ENCODE results near the gene LAMP1. TPM values are rescaled to one million over a fixed set of nuclear protein-coding genes. Genes with fewer than 3 reads are reported as not detected.
"Not testable (repeated sequence)": the region's sequence is repeated elsewhere in the genome, so short reads cannot be mapped to it uniquely, and the experiment has no call there.

LAMP1 gene
- total RNA-seq, 3 donors from 2014 or later (not counting 1 experiment from before 2014, with no cell fraction given) = 137 to 168 (median 159) TPM

GRCh38 chr13:113365583-113365970 is 68.5 kb downstream of the LAMP1 start:
- Mint-ChIP-seq H3K27ac (no peak overlapping the region), H3K27me3 (ENCODE audit: low read depth in 2 of 2) (peaks cover 15 to 17% of the 10 kb centered on the region in 2 donors), H3K4me3 (peak overlapping the region; percentile 74), H3K4me1 (no peaks in the 10 kb centered on the region), H3K9me3 (no peaks in the 10 kb centered on the region), H3K36me3 (no peaks in the 10 kb centered on the region)
- Histone ChIP-seq H3K4me1 (ENCODE audit: control insufficient read depth, insufficient read depth, low read length) (peaks cover 12% of the 10 kb centered on the region), H3K27me3 (ENCODE audit: control insufficient read depth, insufficient read depth, low read length) (peaks cover 17% of the 10 kb centered on the region), H3K27ac (ENCODE audit: low read length) (no peak overlapping the region), H3K4me3 (ENCODE audit: low read length) (no peak overlapping the region), H3K36me3 (ENCODE audit: control insufficient read depth, insufficient read depth, low read length) (no peaks in the 10 kb centered on the region), H3K9me3 (ENCODE audit: control insufficient read depth, insufficient read depth, low read length) (no peaks in the 10 kb centered on the region)
- TF ChIP-seq CTCF (IDR thresholded peaks at IDR 0.05) = no peak
- DNase-seq (no peak), ATAC-seq (no peak)
- intact Hi-C loops (cut with micrococcal nuclease) = no loop called here
- WGBS (ENCODE audit: insufficient coverage) = 93% methylated on average over 22 of the region's 22 CpGs

- no peak overlapping the region for H3K27ac ChIP-seq (ENCODE audit: low read length)
- H3K9me3 ChIP-seq (ENCODE audit: control insufficient read depth, insufficient read depth, low read length) = no peaks in the 10 kb centered on the region
- Mint-ChIP-seq H3K9me3 (no peaks in the 10 kb centered on the region), H3K4me3 (peak overlapping the region; percentile 74), H3K4me1 (no peaks in the 10 kb centered on the region), H3K36me3 (no peaks in the 10 kb centered on the region), H3K27me3 (ENCODE audit: low read depth in 2 of 2) (peaks cover 15 to 17% of the 10 kb centered on the region in 2 donors), H3K27ac (no peak overlapping the region)
- ATAC-seq (no peak), DNase-seq (no peak)
- intact Hi-C loops (cut with micrococcal nuclease) = no loop called here
- peaks cover 12% of the 10 kb centered on the region for H3K4me1 ChIP-seq (ENCODE audit: control insufficient read depth, insufficient read depth, low read length)
- H3K4me3 ChIP-seq (ENCODE audit: low read length) = no peak overlapping the region
- 92% methylated on average over 9 of the region's 9 CpGs for WGBS (ENCODE audit: insufficient coverage)
- TF ChIP-seq CTCF (IDR thresholded peaks at IDR 0.05) = no peak
- H3K27me3 ChIP-seq (ENCODE audit: control insufficient read depth, insufficient read depth, low read length) = peaks cover 17% of the 10 kb centered on the region
- H3K36me3 ChIP-seq (ENCODE audit: control insufficient read depth, insufficient read depth, low read length) = no peaks in the 10 kb centered on the region
Measured at GRCh38 chr13:113365971-113366588, 69.0 kb downstream of the LAMP1 start.

- DNase-seq (no peak), ATAC-seq (no peak)
- 87% methylated on average over 15 of the region's 15 CpGs for WGBS (ENCODE audit: insufficient coverage)
- intact Hi-C loops (cut with micrococcal nuclease) = no loop called here
- Histone ChIP-seq H3K4me3 (ENCODE audit: low read length) (no peak overlapping the region), H3K36me3 (ENCODE audit: control insufficient read depth, insufficient read depth, low read length) (no peaks in the 10 kb centered on the region), H3K27ac (ENCODE audit: low read length) (no peak overlapping the region), H3K27me3 (ENCODE audit: control insufficient read depth, insufficient read depth, low read length) (peaks cover 17% of the 10 kb centered on the region), H3K9me3 (ENCODE audit: control insufficient read depth, insufficient read depth, low read length) (no peaks in the 10 kb centered on the region), H3K4me1 (ENCODE audit: control insufficient read depth, insufficient read depth, low read length) (peaks cover 12% of the 10 kb centered on the region)
- Mint-ChIP-seq H3K27me3 (ENCODE audit: low read depth in 2 of 2) (peaks cover 15 to 16% of the 10 kb centered on the region in 2 donors), H3K4me3 (no peak overlapping the region), H3K4me1 (no peaks in the 10 kb centered on the region), H3K27ac (no peak overlapping the region), H3K9me3 (no peaks in the 10 kb centered on the region), H3K36me3 (no peaks in the 10 kb centered on the region)
- no peak for TF ChIP-seq CTCF (IDR thresholded peaks at IDR 0.05)
Measured at GRCh38 chr13:113367020-113367560, 70.1 kb downstream of the LAMP1 start.

- H3K27ac Mint-ChIP-seq = no peak overlapping the region
- H3K27me3 ChIP-seq (ENCODE audit: control insufficient read depth, insufficient read depth, low read length) = peaks cover 15% of the 10 kb centered on the region
- intact Hi-C loops (cut with micrococcal nuclease) = no loop called here
- no peak overlapping the region for H3K27ac ChIP-seq (ENCODE audit: low read length)
- H3K4me1 Mint-ChIP-seq = no peaks in the 10 kb centered on the region
- H3K9me3 ChIP-seq (ENCODE audit: control insufficient read depth, insufficient read depth, low read length) = no peaks in the 10 kb centered on the region
- no peaks in the 10 kb centered on the region for H3K9me3 Mint-ChIP-seq
- WGBS (ENCODE audit: insufficient coverage) = 78% methylated on average over 6 of the region's 6 CpGs
- H3K36me3 ChIP-seq (ENCODE audit: control insufficient read depth, insufficient read depth, low read length) = no peaks in the 10 kb centered on the region
- ATAC-seq (no peak), DNase-seq (no peak)
- peaks cover 12% of the 10 kb centered on the region for H3K4me1 ChIP-seq (ENCODE audit: control insufficient read depth, insufficient read depth, low read length)
- H3K27me3 Mint-ChIP-seq (ENCODE audit: low read depth in 2 of 2) = peaks cover 10% of the 10 kb centered on the region in 2 donors
- no peak overlapping the region for H3K4me3 Mint-ChIP-seq
- H3K36me3 Mint-ChIP-seq = no peaks in the 10 kb centered on the region
- TF ChIP-seq CTCF (IDR thresholded peaks at IDR 0.05) = no peak
- no peak overlapping the region for H3K4me3 ChIP-seq (ENCODE audit: low read length)
Measured at GRCh38 chr13:113367771-113368170, 70.7 kb downstream of the LAMP1 start.

GRCh38 chr13:113368353-113368752 is 71.3 kb downstream of the LAMP1 start:
- H3K9me3 ChIP-seq (ENCODE audit: control insufficient read depth, insufficient read depth, low read length); H3K4me3 ChIP-seq (ENCODE audit: low read length); H3K36me3 Mint-ChIP-seq; H3K27me3 Mint-ChIP-seq (ENCODE audit: low read depth in 2 of 2); intact Hi-C loops (cut with micrococcal nuclease); H3K27ac Mint-ChIP-seq; DNase-seq; H3K9me3 Mint-ChIP-seq; H3K27ac ChIP-seq (ENCODE audit: low read length); H3K4me1 Mint-ChIP-seq; H3K36me3 ChIP-seq (ENCODE audit: control insufficient read depth, insufficient read depth, low read length); ATAC-seq; H3K4me3 Mint-ChIP-seq: not testable (repeated sequence)
- Histone ChIP-seq H3K27me3 (ENCODE audit: control insufficient read depth, insufficient read depth, low read length) (peaks cover 15% of the 10 kb centered on the region), H3K4me1 (ENCODE audit: control insufficient read depth, insufficient read depth, low read length) (peaks cover 10% of the 10 kb centered on the region)
- WGBS (ENCODE audit: insufficient coverage) = 95% methylated on average over 6 of the region's 6 CpGs

All from natural killer cell (primary cell).